ENCODE measurements around the gene PUS1.

The PUS1 gene

DNA sequence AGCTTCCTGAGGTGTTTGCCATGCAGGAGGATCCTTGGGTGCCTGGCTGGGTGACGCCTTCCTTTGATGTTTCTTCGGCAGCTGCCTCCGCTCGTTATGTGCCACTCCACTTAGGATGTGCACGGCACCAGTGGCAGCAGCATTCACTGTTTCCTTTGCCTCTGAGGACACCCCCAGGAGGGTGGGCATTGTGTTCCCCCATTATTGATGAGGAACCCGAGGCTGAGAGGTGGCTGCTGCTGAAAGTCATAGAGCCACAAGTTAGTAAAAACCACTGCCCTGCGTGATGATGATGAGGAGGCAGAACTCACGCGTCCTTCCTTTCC is 61.9 kb downstream of the PUS1 start:
- no peak overlapping the region for H3K4me3 ChIP-seq (ENCODE audit: low read depth, low read length)
- POLR2A ChIA-PET, result no interaction called here
- CTCF ChIA-PET, result no interaction called here
- no peak for DNase-seq (ENCODE audit: low read depth, low spot score)
- TF ChIP-seq, protein P1, sequence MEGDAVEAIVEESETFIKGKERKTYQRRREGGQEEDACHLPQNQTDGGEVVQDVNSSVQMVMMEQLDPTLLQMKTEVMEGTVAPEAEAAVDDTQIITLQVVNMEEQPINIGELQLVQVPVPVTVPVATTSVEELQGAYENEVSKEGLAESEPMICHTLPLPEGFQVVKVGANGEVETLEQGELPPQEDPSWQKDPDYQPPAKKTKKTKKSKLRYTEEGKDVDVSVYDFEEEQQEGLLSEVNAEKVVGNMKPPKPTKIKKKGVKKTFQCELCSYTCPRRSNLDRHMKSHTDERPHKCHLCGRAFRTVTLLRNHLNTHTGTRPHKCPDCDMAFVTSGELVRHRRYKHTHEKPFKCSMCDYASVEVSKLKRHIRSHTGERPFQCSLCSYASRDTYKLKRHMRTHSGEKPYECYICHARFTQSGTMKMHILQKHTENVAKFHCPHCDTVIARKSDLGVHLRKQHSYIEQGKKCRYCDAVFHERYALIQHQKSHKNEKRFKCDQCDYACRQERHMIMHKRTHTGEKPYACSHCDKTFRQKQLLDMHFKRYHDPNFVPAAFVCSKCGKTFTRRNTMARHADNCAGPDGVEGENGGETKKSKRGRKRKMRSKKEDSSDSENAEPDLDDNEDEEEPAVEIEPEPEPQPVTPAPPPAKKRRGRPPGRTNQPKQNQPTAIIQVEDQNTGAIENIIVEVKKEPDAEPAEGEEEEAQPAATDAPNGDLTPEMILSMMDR (IDR thresholded peaks at IDR 0.05; ENCODE audit: insufficient read depth, low read length, missing control alignments), result no peak

DNA sequence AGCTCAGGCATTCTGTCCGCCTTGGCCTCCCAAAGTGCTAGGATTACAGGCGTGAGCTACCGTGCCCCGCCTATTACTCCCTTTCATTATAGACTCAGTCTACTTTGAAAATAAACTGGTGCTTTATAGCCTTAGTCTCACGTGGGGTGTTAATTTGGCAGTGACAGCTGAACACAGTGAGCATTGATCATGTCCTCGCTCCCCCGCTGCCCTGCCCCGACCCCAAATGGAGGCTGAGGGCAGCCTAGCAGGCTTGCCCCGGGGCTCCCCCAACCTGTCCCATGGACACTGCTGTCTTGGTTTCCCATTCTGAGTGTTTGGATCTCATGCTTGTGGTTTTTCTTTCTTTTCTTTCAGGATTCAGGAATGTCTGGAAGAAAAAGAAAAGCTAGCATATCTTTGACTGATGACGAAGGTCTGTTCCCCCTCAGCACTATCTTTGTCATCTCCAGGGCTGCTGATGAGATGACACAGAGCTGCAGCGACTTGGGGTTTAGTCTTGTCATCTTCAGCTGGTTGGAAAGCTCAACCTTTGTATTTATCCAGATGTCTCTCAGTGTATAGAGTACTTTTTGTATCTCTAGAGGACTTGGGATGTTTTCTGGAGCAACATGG is 62.8 kb downstream of the PUS1 start:
- ChIA-PET POLR2A (no interaction called here), CTCF (interaction anchor here (0.6 to 1.2 kb wide), 3 partner anchors 8 to 11 kb away, joined by 4 read pairs; no protein-coding TSS in a partner anchor)
- TF ChIP-seq, protein P1 (IDR thresholded peaks at IDR 0.05; ENCODE audit: insufficient read depth, low read length, missing control alignments), result no peak
- no peak overlapping the region for H3K4me3 ChIP-seq (ENCODE audit: low read depth, low read length)
- no peak for DNase-seq (ENCODE audit: low read depth, low spot score)

- POLR2A ChIA-PET, result no interaction called here
- CTCF ChIA-PET, result interaction anchor here (0.7 kb wide), 1 partner anchor 8 kb away, joined by 3 read pairs; no protein-coding TSS in a partner anchor
- TF ChIP-seq, protein P1 (IDR thresholded peaks at IDR 0.05; ENCODE audit: insufficient read depth, low read length, missing control alignments), result no peak
- H3K4me3 ChIP-seq (ENCODE audit: low read depth, low read length), result no peak overlapping the region
- no peak for DNase-seq (ENCODE audit: low read depth, low spot score)
Measured at GRCh38 chr12:131994589-131994988, 65.5 kb downstream of the PUS1 start.

Data from AG04449 (cell line).